Stimulated activated CD8-positive, alpha-beta memory T cell treated with anti-CD3 and anti-CD28 coated beads, Interleukin-4, amount 100 ng/mL, for 48 hours (primary cell): ENCODE data around the gene NDUFA11.

Experiments
- DNase-seq: peaks from one replicate; pipeline ENCODE4 v3.0.0-alpha.2; 2020

The NDUFA11 gene

GRCh38 chr19:5932146-5932545, 28.6 kb upstream of the NDUFA11 start:
- DNase-seq, result no peak

- no peak for DNase-seq
Measured at GRCh38 chr19:5931251-5931650, 27.7 kb upstream of the NDUFA11 start.

- DNase-seq, result no peak
Measured at GRCh38 chr19:5929625-5930024, 26.0 kb upstream of the NDUFA11 start.

- no peak for DNase-seq
Measured at GRCh38 chr19:5929179-5929578, 25.6 kb upstream of the NDUFA11 start.

GRCh38 chr19:5927441-5927821, 23.8 kb upstream of the NDUFA11 start:
- no peak for DNase-seq

GRCh38 chr19:5926641-5927440, 23.3 kb upstream of the NDUFA11 start:
- no peak for DNase-seq

GRCh38 chr19:5925830-5926427, 22.3 kb upstream of the NDUFA11 start:
- DNase-seq, result no peak

- DNase-seq, result no peak
Measured at GRCh38 chr19:5923356-5923755, 19.8 kb upstream of the NDUFA11 start.

GRCh38 chr19:5922161-5922545, 18.6 kb upstream of the NDUFA11 start:
- DNase-seq, result no peak

GRCh38 chr19:5921516-5922160, 18.0 kb upstream of the NDUFA11 start:
- DNase-seq, result no peak

GRCh38 chr19:5918463-5919079, 15.0 kb upstream of the NDUFA11 start:
- no peak for DNase-seq

GRCh38 chr19:5917431-5918107, 14.0 kb upstream of the NDUFA11 start:
- DNase-seq, result no peak

- no peak for DNase-seq
Measured at GRCh38 chr19:5916181-5916708, 12.7 kb upstream of the NDUFA11 start.

- DNase-seq, result no peak
Measured at GRCh38 chr19:5915782-5916165, 12.2 kb upstream of the NDUFA11 start.

GRCh38 chr19:5914946-5915781, 11.6 kb upstream of the NDUFA11 start:
- DNase-seq, result no peak

- no peak for DNase-seq
Measured at GRCh38 chr19:5914358-5914774, 10.8 kb upstream of the NDUFA11 start.

GRCh38 chr19:5913739-5914357, 10.3 kb upstream of the NDUFA11 start, which contains the start of gene CAPS:
Gene CAPS, plus strand, starts transcription at chr19:5914254. Its CDS starts 153 bp downstream, at chr19:5914407.
- DNase-seq, result no peak

GRCh38 chr19:5911366-5911765, 7.8 kb upstream of the NDUFA11 start:
- DNase-seq, result no peak

- no peak for DNase-seq
Measured at GRCh38 chr19:5910638-5910907, 7.0 kb upstream of the NDUFA11 start.

- DNase-seq, result no peak
Measured at GRCh38 chr19:5908773-5909442, 5.3 kb upstream of the NDUFA11 start.

- DNase-seq, result peak; percentile 35
Measured at GRCh38 chr19:5907241-5907640, 3.7 kb upstream of the NDUFA11 start.
